Ovary (tissue), 9 donors: ENCODE results near the gene PLTP. TPM values are rescaled to one million over a fixed set of nuclear protein-coding genes. Genes with fewer than 3 reads are reported as not detected.

Experiments
- DNase-seq, 5 donors: peaks; one replicate each; pipeline ENCODE4 v3.0.0-alpha.2; 2019 to 2020
- H3K27ac ChIP-seq, 2 donors: fragments of 200-600 bp; one replicate each; pipeline versions ENCODE4 v1.5.1 to v1.8.0; 2019 to 2022
- H3K27me3 ChIP-seq: fragments of 200-600 bp; one replicate; pipeline ENCODE4 v1.8.0; 2022
- H3K36me3 ChIP-seq: fragments of 200-600 bp; sonication (generic); one replicate; pipeline ENCODE4 v1.5.1; 2019
- H3K4me1 ChIP-seq: one replicate; pipeline ENCODE4 v1.8.1; 2013; ENCODE audit warnings: mild to moderate bottlenecking, moderate library complexity; ENCODE audit not compliant: insufficient read depth
- H3K4me3 ChIP-seq: fragments of 200-600 bp; sonication (generic); one replicate; pipeline ENCODE4 v1.5.1; 2017
- H3K9me3 ChIP-seq, 2 donors: fragments of 200-600 bp in 1 of 2; sonication (generic) in 1 of 2; one replicate each; pipeline versions ENCODE4 v1.5.1 to v1.8.1; 2013 to 2019; ENCODE audit warnings: mild to moderate bottlenecking in 1 of 2, moderate library complexity in 1 of 2
- EP300 ChIP-seq: sonication (generic); formaldehyde crosslinking; IDR thresholded peaks from one replicate; pipeline ENCODE4 v1.6.1; 2017; ENCODE audit warnings: antibody characterized with exemption
- POLR2A ChIP-seq: fragments of 450-650 bp; IDR thresholded peaks from one replicate; pipeline ENCODE4 v1.6.1; 2017; ENCODE audit warnings: antibody characterized with exemption, mild to moderate bottlenecking, moderate library complexity
- WGBS, 3 donors: extraction: QIAGEN DNeasy Blood & Tissue Kit in 1 of 3; methylation state at CpG; one replicate each; pipeline versions ENCODE4 v1.1.5 to v1.1.7; 2013 to 2017; 5-methylcytosine and 5-hydroxymethylcytosine counted together
- intact Hi-C, 4 donors: fragments of 100-400 bp; cut with DNase I; formaldehyde crosslinking; loops; one replicate each; pipeline versions ENCODE4 v1.11.0 to v1.15.1; 2022 to 2023
- polyA plus RNA-seq, 2 donors: library from polyadenylated mRNA; stranded (reverse); fragments of 200-250 nt in 1 of 2; fragments of 350-450 nt in 1 of 2; fragmentation: Illumina TruSeq in 1 of 2; extraction: RNeasy Lipid Tissue Mini Kit (QIAGEN cat#74804) in 1 of 2; gene quantifications; one replicate each; pipeline ENCODE4 v1.2.3, GENCODE V29; 2013 to 2014
- total RNA-seq, 7 donors: library from RNA; depleted of rRNA in 2 of 7; stranded (reverse); fragments of >200 nt in 2 of 7; fragmentation: NEBNext Ultra II Directional in 3 of 7; extraction: Animal tissue kit (Norgen Biotek cat#: 25700) in 3 of 7; gene quantifications; one replicate each; pipeline versions ENCODE4 v1.1.0 to v1.2.4, GENCODE V29; 2016 to 2023
- TF ChIP-seq, protein P1 (sequence below), 3 donors: fragments of 450-650 bp in 2 of 3; fragments of 200-600 bp in 1 of 3; IDR thresholded peaks; one replicate each; pipeline versions ENCODE4 v1.5.1 to v1.8.0; 2016 to 2022; ENCODE audit warnings: antibody characterized with exemption in 3 of 3, mild to moderate bottlenecking in 1 of 3
- donor health status: DM: no; HTN: no; CAD: no; lungs with moderate emphysema.
- donor health status: DM: no; HTN: no; CAD: no.
- donor health status: Bipolar disorder and iron deficiency.
- donor health status: DM: yes; HTN: yes; CAD: no.
- donor health status: DM: no; HTN: no; CAD: no.
- donor health status: DM: yes; HTN: yes; CAD: no.

The PLTP gene
- total and polyA plus RNA-seq, 9 donors, result 83.5 to 266 (median 138) TPM

DNA sequence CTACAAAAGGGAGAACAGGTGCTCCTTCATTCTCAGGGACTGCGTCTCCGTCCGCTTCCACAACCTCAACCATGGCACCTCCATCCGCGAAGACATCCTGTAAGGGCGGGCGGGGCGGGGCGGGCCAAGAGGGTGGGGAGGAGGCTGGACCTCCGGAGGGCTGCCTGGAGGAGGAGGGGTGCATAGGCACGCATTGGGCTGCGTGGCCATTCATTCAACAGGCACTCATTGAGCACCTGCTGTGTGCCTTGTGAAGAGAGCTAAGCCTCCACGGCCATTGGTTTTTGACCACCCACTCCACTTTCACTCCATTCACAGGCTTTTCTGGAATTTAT, 54.1 kb downstream of the PLTP start:
- TF ChIP-seq EP300 (no peak), POLR2A (no peak)
- TF ChIP-seq, protein P1, sequence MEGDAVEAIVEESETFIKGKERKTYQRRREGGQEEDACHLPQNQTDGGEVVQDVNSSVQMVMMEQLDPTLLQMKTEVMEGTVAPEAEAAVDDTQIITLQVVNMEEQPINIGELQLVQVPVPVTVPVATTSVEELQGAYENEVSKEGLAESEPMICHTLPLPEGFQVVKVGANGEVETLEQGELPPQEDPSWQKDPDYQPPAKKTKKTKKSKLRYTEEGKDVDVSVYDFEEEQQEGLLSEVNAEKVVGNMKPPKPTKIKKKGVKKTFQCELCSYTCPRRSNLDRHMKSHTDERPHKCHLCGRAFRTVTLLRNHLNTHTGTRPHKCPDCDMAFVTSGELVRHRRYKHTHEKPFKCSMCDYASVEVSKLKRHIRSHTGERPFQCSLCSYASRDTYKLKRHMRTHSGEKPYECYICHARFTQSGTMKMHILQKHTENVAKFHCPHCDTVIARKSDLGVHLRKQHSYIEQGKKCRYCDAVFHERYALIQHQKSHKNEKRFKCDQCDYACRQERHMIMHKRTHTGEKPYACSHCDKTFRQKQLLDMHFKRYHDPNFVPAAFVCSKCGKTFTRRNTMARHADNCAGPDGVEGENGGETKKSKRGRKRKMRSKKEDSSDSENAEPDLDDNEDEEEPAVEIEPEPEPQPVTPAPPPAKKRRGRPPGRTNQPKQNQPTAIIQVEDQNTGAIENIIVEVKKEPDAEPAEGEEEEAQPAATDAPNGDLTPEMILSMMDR (IDR thresholded peaks at IDR 0.05), result no peak

DNA sequence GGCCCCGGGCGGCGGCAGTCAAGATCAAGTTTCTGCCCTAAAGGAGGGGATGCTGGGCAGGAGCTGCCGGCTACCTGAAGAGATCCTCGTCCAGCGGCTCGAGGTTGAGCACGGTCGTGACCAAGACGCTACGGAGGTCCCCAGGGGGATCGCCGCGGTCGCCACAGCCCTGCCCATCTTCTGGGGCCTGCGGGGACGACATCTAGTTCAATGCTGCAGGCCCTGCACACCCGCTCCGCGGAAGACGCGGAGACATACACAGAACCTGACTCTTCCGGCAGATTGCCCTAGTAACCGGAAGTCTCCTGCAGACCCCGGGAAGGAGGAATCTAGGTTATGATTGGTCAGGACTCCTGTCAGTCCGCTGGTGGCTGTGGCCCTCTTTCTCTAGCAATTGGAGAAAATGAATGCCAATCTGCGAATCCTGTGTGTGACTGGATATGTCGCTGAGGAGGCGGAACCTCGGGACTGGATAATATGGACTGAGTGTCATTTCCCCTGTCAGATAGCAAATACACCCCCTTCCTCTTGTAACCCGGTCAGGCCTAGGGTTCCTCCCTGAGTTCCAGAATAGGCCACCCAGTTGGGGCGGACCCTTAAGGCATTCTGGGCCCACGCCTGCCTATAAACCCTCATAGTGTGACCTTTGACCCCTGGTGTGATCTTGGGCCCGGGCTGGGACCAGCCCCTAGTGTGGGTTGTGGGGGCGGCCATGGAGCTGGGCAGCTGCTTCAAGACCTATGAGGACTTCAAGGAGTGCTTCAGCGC, 54.7 kb downstream of the PLTP start, which contains the start of the genes ACOT8 and ZSWIM3:
TSS of gene ACOT8 (minus strand) at position 279 of the 768 bp plus-strand sequence. CDS start at position 202, 77 bp downstream.
TSS of gene ZSWIM3 (plus strand) at position 501 of the 768 bp plus-strand sequence. CDS start at position 713, 212 bp downstream.
- Histone ChIP-seq H3K27ac (peak within 1 kb of the TSS in 1 of 2 donors; percentile 61), H3K36me3 (no peaks in the 10 kb centered on the region), H3K27me3 (no peaks in the 10 kb centered on the region), H3K4me3 (peak within 1 kb of the TSS; percentile 71), H3K4me1 (peaks cover 8% of the 10 kb centered on the region), H3K9me3 (no peaks in the 10 kb centered on the region)
- no peak for TF ChIP-seq POLR2A
- TF ChIP-seq, protein P1 (IDR thresholded peaks at IDR 0.05), result no peak
- TF ChIP-seq EP300, result no peak
- intact Hi-C loops, result no loop called here
- DNase-seq, result peak; percentile 89 to 98 (median 95)
- WGBS, 3 donors, result 0 to 1% (median 0%) methylated on average over 24 to 36 of the region's 36 CpGs

More for the DNA sequence above, 54.1 kb downstream of the PLTP start:
- Histone ChIP-seq H3K9me3 (no peaks in the 10 kb centered on the region), H3K36me3 (no peaks in the 10 kb centered on the region), H3K27me3 (no peaks in the 10 kb centered on the region), H3K4me1 (peaks cover 8% of the 10 kb centered on the region), H3K27ac (no peak overlapping the region), H3K4me3 (peak overlapping the region; percentile 71)
- intact Hi-C loops, result no loop called here
- 5 to 6% (median 6%) methylated on average over 11 to 13 of the region's 13 CpGs for WGBS, 3 donors
- no peak for DNase-seq

DNA sequence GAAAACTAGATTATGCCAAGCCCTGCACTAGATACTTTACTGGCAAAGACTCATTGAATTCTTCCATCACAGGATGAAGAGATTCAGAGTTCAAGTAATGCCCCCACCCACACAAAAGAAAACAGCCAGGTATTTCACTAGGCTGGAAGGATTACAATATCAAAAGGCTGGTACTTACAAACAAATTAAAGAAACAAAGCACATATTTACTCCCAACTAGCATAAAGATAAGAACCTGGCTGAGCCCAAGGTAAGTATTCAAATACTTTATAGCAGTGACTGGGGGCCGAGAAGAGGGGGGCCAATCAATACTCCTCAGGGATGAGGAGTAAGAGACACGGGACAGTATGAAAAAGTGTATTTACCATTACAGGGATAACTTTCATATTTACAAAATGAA, 58.5 kb downstream of the PLTP start:
- WGBS, 3 donors, result 78 to 84% (median 80%) methylated on average over 2 of the region's 2 CpGs

DNA sequence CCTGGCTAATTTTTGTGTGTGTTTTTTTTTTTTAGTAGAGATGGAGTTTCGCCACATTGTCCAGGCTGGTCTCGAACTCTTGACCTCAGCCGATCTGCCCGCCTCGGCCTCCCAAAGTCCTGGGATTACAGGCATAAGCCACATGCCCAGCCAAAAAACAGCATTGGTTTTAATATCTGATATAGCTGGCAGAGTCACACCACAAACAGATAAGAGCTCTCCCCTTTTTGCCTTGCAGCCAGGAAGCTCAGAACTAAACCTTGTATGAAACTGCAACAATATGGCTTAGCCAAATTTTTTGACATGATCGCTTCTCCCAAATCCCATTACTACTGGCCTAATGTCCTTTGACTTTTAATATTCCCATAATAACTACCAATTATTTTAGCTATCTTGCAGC, 59.6 kb downstream of the PLTP start:
- H3K36me3 ChIP-seq, result no peaks in the 10 kb centered on the region
- H3K27ac ChIP-seq, result no peak overlapping the region
- intact Hi-C loops, result no loop called here
- no peaks in the 10 kb centered on the region for H3K9me3 ChIP-seq
- TF ChIP-seq EP300, result no peak
- TF ChIP-seq, protein P1 (IDR thresholded peaks at IDR 0.05), result no peak
- TF ChIP-seq POLR2A, result no peak
- no peak overlapping the region for H3K4me3 ChIP-seq
- WGBS, 3 donors, result 94 to 99% (median 94%) methylated on average over 6 of the region's 6 CpGs
- peaks cover 8% of the 10 kb centered on the region for H3K4me1 ChIP-seq
- peak in 1 of 5 donors; percentile 2 for DNase-seq
- no peaks in the 10 kb centered on the region for H3K27me3 ChIP-seq

More for the DNA sequence above, 58.5 kb downstream of the PLTP start:
- no peak for DNase-seq
- TF ChIP-seq, protein P1 (IDR thresholded peaks at IDR 0.05), result no peak
- TF ChIP-seq POLR2A (no peak), EP300 (no peak)
- no peak overlapping the region for H3K27ac ChIP-seq
- peaks cover 10% of the 10 kb centered on the region for H3K4me1 ChIP-seq
- intact Hi-C loops, result no loop called here
- no peak overlapping the region for H3K4me3 ChIP-seq
- no peaks in the 10 kb centered on the region for H3K36me3 ChIP-seq
- H3K27me3 ChIP-seq, result no peaks in the 10 kb centered on the region
- H3K9me3 ChIP-seq, result no peaks in the 10 kb centered on the region
